NB4 (cell line): ENCODE results near the gene LLPH.

Experiments
- CTCF ChIP-seq: IDR thresholded peaks from one replicate; pipeline ENCODE4 v1.5.1; 2012; ENCODE audit warnings: low read depth, low read length
- MAX ChIP-seq: IDR thresholded peaks from 2 replicates; pipeline ENCODE4 v1.6.1; 2011; ENCODE audit warnings: low read depth, low read length
- MYC ChIP-seq: IDR thresholded peaks from 2 replicates; pipeline ENCODE4 v1.6.1; 2011; ENCODE audit warnings: low read depth, low read length
- POLR2A ChIP-seq: IDR thresholded peaks from 2 replicates; pipeline ENCODE4 v1.6.1; 2011; ENCODE audit warnings: mild to moderate bottlenecking; ENCODE audit not compliant: insufficient read length; ENCODE audit errors: extremely low read depth

- TF ChIP-seq CTCF (no peak), POLR2A (no peak), MAX (no peak), MYC (no peak)
Measured at GRCh38 chr12:66090157-66090556, 40.4 kb downstream of the LLPH start.
